Colonic mucosa (tissue), 4 donors: ENCODE data around the gene FKBP11. TPM values are rescaled to one million over a fixed set of nuclear protein-coding genes. Genes with fewer than 3 reads are reported as not detected.
"Not testable (repeated sequence)": the region's sequence is repeated elsewhere in the genome, so short reads cannot be mapped to it uniquely, and the experiment has no call there.

Experiments used
- DNase-seq: peaks from one replicate; pipeline ENCODE4 v3.0.0-alpha.2; 2020
- H3K27ac ChIP-seq: fragments of 200-600 bp; one replicate; pipeline ENCODE4 v1.8.0; 2021
- H3K27me3 ChIP-seq: fragments of 200-600 bp; one replicate; pipeline ENCODE4 v1.8.0; 2021
- H3K36me3 ChIP-seq: fragments of 200-600 bp; one replicate; pipeline ENCODE4 v1.8.0; 2021
- H3K4me1 ChIP-seq: fragments of 200-600 bp; one replicate; pipeline ENCODE4 v1.8.0; 2021; ENCODE audit warnings: mild to moderate bottlenecking
- H3K4me3 ChIP-seq: fragments of 200-600 bp; one replicate; pipeline ENCODE4 v1.8.0; 2021
- H3K9ac ChIP-seq, 2 donors: one replicate each; pipeline ENCODE4 v1.7.0; 2013; ENCODE audit warnings: control low read depth in 2 of 2, low read depth in 2 of 2, low read length in 2 of 2
- H3K9me3 ChIP-seq: fragments of 200-600 bp; one replicate; pipeline ENCODE4 v1.8.0; 2021
- intact Hi-C: fragments of 100-400 bp; cut with DNase I; formaldehyde crosslinking; loops from one replicate; pipeline ENCODE4 v1.14.1; 2022
- total RNA-seq, 2 donors: library from RNA; stranded (reverse); fragmentation: NEBNext Ultra II Directional in 1 of 2; extraction: Animal tissue kit (Norgen Biotek cat#: 25700) in 1 of 2; gene quantifications; one replicate each; pipeline ENCODE4 v1.2.1, GENCODE V29; 2021
- TF ChIP-seq, protein P1 (sequence below): fragments of 200-600 bp; IDR thresholded peaks from one replicate; pipeline ENCODE4 v1.8.0; 2022; ENCODE audit warnings: antibody characterized with exemption, mild to moderate bottlenecking
- donor health status: healthy.
- donor health status: DM: no; HTN: no; CAD: no.
- donor health status: DM: no; HTN: no; CAD: no.

The FKBP11 gene
- total RNA-seq, 2 donors from 2014 or later: 33.7 to 47.4 TPM

DNA sequence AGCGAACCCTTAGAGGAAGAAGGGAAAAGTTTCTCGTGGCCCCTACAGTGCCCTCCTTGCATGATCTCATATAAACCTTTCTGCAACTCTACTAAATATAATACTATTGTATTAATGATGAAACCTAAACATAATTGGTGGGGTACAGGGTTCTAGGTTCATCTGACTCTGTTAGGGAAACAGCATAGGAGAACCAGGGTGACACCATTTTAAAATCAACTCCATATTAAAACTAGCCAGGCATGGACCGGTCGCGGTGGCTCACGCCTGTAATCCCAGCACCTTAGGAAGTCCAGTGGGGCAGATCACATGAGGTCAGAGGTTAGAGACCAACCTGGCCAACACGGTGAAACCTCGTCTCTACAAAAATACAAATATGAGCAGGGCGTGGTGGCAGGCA is 44.6 kb downstream of the FKBP11 start:
- Histone ChIP-seq H3K27ac (no peak overlapping the region), H3K4me3 (no peak overlapping the region), H3K9me3 (no peaks in the 10 kb centered on the region), H3K9ac (no peak overlapping the region), H3K4me1 (no peaks in the 10 kb centered on the region), H3K36me3 (no peaks in the 10 kb centered on the region), H3K27me3 (no peaks in the 10 kb centered on the region)
- intact Hi-C loops: no loop called here
- DNase-seq: no peak
- TF ChIP-seq, protein P1, sequence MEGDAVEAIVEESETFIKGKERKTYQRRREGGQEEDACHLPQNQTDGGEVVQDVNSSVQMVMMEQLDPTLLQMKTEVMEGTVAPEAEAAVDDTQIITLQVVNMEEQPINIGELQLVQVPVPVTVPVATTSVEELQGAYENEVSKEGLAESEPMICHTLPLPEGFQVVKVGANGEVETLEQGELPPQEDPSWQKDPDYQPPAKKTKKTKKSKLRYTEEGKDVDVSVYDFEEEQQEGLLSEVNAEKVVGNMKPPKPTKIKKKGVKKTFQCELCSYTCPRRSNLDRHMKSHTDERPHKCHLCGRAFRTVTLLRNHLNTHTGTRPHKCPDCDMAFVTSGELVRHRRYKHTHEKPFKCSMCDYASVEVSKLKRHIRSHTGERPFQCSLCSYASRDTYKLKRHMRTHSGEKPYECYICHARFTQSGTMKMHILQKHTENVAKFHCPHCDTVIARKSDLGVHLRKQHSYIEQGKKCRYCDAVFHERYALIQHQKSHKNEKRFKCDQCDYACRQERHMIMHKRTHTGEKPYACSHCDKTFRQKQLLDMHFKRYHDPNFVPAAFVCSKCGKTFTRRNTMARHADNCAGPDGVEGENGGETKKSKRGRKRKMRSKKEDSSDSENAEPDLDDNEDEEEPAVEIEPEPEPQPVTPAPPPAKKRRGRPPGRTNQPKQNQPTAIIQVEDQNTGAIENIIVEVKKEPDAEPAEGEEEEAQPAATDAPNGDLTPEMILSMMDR: no peak

DNA sequence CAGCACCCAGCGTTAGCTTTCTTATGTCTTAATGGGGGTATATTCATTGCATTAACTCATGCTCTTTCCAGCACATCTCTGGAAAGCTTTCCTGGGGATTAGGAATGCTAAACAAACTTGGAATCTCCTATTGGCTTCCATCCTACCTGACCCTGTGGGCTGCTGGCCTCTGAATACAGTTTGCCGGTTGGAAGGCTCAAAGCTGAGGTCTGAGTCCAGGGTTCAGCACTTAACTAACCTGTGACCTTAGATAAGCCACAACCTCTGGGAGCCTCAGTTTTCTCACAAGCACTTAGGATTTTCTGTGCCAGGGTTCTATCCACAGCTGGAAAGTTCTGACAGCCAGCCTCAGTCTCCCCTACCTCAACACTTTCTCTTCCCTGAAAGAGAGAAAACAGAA is 46.7 kb downstream of the FKBP11 start:
- no peak overlapping the region for H3K27ac ChIP-seq
- TF ChIP-seq, protein P1: no peak
- H3K9ac ChIP-seq: no peak overlapping the region
- DNase-seq: no peak
- no peaks in the 10 kb centered on the region for H3K27me3 ChIP-seq
- no peaks in the 10 kb centered on the region for H3K9me3 ChIP-seq
- no peak overlapping the region for H3K4me3 ChIP-seq
- intact Hi-C loops: no loop called here
- H3K36me3 ChIP-seq: no peaks in the 10 kb centered on the region
- no peaks in the 10 kb centered on the region for H3K4me1 ChIP-seq

DNA sequence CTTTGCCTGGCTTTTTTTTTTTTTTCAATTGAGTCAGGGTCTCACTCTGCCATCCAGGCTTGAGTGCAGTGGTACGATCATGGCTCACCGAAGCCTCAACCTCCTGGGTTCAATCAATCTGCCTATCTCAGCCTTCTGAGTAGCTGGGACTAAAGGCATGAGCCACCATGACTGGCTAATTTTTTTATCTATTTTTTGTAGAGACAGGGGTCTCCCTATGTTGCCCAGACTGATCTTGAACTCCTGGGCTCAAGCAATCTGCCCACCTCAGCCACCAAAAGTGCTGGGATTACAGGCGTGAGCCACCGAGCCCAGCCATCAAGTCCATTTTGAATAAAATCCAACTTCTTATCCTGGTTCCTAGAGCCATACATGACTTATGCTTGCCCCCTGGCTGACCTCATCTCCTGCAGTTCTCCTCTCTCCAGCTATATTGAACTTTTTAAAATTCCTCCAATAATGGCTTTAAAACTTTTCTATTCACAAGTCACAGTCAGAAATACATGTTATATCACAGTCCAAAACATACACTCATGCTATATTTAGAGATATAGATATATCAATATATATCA is 49.3 kb downstream of the FKBP11 start:
- Histone ChIP-seq H3K9ac (no peak overlapping the region), H3K9me3 (no peaks in the 10 kb centered on the region), H3K27me3 (no peaks in the 10 kb centered on the region), H3K4me1 (no peaks in the 10 kb centered on the region), H3K36me3 (no peaks in the 10 kb centered on the region), H3K4me3 (no peak overlapping the region), H3K27ac (no peak overlapping the region)
- no peak for DNase-seq
- TF ChIP-seq, protein P1: no peak
- intact Hi-C loops: no loop called here

DNA sequence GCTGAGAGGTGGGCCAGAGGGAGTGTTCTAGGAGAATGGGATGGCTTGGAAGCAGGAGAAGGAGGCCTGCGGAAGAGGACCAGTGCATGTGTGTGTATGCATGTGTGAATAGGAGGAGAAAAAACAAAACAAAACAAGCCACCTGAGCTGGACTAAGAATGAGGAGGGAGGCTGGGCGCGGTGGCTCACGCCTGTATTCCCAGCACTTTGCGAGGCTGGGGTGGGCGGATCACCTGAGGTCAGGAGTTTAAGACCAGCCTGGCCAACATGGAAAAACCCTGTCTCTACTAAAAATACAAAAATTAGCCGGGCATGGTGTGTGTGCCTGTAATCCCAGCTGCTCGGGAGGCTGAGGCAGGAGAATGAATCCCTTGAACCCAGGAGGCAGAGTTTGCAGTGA is 51.8 kb downstream of the FKBP11 start:
- H3K27me3 ChIP-seq, DNase-seq, intact Hi-C loops, H3K9ac ChIP-seq, H3K27ac ChIP-seq, H3K36me3 ChIP-seq, H3K4me1 ChIP-seq, H3K9me3 ChIP-seq, H3K4me3 ChIP-seq: not testable (repeated sequence)

DNA sequence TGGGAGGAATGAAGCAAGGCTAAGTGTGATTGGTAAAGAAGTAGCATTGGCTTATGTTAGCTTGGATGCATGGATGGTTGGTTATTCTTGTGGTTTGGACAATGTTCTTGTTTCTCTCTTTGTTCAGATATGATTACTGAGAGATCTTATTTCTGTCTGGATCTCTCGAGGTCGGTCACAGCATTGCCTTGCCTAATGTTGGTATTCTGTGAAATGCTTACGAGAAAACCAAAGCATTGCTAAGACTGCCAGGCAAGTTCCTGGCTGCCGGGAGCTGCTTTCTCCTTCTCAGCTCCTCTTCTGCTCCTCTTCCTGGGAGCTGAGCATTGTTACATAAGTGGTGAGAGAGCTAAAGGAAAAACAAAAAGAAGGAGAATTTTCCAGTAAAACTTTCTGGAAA is 52.2 kb downstream of the FKBP11 start:
- TF ChIP-seq, protein P1: no peak
- Histone ChIP-seq H3K27me3 (no peaks in the 10 kb centered on the region), H3K4me1 (no peaks in the 10 kb centered on the region), H3K9me3 (no peaks in the 10 kb centered on the region), H3K4me3 (no peak overlapping the region), H3K27ac (no peak overlapping the region), H3K9ac (no peak overlapping the region), H3K36me3 (no peaks in the 10 kb centered on the region)
- no peak for DNase-seq
- intact Hi-C loops: no loop called here

Other genes with a start within 250 kb of the FKBP11 start
- 10 to 100 TPM; 16.1 to 24.3 TPM for gene KANSL2, start 243.3 kb downstream of the FKBP11 start, total RNA-seq
- 10 to 100 TPM; 26.3 to 38.7 TPM for gene CCNT1, start 208.8 kb downstream of the FKBP11 start, total RNA-seq
- 100 to 1,000 TPM in 1 of 2 donors, 10 to 100 TPM in 1; 84.7 to 121 TPM for gene ADCY6, start 136.4 kb downstream of the FKBP11 start, total RNA-seq
- 10 to 100 TPM; 23.4 to 54.5 TPM for gene CACNB3, start 107.0 kb downstream of the FKBP11 start, total RNA-seq
- 100 to 1,000 TPM in 1 of 2 donors, 10 to 100 TPM in 1; 87.2 to 150 TPM for gene DDX23, start 73.3 kb downstream of the FKBP11 start, total RNA-seq
- 1 to 10 TPM; 2.5 to 3.4 TPM for gene RND1, start 59.6 kb downstream of the FKBP11 start, total RNA-seq
- 100 to 1,000 TPM; 255 to 261 TPM for gene ARF3, start 32.0 kb upstream of the FKBP11 start, total RNA-seq
- gene WNT10B, start 46.2 kb upstream of the FKBP11 start, total RNA-seq: under 1 TPM; 0.24 to 0.47 TPM
- not detected for gene WNT1, start 52.8 kb upstream of the FKBP11 start, total RNA-seq
- gene DDN, start 73.9 kb upstream of the FKBP11 start, total RNA-seq: under 1 TPM; 0.17 to 0.21 TPM
- gene PRKAG1, start 93.3 kb upstream of the FKBP11 start, total RNA-seq: 10 to 100 TPM; 49.5 to 54.8 TPM
- gene KMT2D, start 135.3 kb upstream of the FKBP11 start, total RNA-seq: 10 to 100 TPM; 50.2 to 87.5 TPM
- gene RHEBL1, start 144.5 kb upstream of the FKBP11 start, total RNA-seq: under 1 TPM; 0.27 to 0.32 TPM
- gene DHH, start 169.3 kb upstream of the FKBP11 start, total RNA-seq: under 1 TPM; 0.29 to 0.52 TPM
- gene LMBR1L, start 185.4 kb upstream of the FKBP11 start, total RNA-seq: 10 to 100 TPM; 36.9 to 38.2 TPM
- gene TUBA1B, start 205.9 kb upstream of the FKBP11 start, total RNA-seq: 1,000 to 10,000 TPM in 1 of 2 donors, 100 to 1,000 TPM in 1; 445 to 1,717 TPM